GOT3 (cell line): Measurements from ENCODE around the gene MMP24OS.

ENCODE experiments used
- DNase-seq: peaks from one replicate; lab custom pipeline; 2025; ENCODE audit warnings: mixed read lengths; lab: John Stamatoyannopoulos, UW

The MMP24OS gene

DNA sequence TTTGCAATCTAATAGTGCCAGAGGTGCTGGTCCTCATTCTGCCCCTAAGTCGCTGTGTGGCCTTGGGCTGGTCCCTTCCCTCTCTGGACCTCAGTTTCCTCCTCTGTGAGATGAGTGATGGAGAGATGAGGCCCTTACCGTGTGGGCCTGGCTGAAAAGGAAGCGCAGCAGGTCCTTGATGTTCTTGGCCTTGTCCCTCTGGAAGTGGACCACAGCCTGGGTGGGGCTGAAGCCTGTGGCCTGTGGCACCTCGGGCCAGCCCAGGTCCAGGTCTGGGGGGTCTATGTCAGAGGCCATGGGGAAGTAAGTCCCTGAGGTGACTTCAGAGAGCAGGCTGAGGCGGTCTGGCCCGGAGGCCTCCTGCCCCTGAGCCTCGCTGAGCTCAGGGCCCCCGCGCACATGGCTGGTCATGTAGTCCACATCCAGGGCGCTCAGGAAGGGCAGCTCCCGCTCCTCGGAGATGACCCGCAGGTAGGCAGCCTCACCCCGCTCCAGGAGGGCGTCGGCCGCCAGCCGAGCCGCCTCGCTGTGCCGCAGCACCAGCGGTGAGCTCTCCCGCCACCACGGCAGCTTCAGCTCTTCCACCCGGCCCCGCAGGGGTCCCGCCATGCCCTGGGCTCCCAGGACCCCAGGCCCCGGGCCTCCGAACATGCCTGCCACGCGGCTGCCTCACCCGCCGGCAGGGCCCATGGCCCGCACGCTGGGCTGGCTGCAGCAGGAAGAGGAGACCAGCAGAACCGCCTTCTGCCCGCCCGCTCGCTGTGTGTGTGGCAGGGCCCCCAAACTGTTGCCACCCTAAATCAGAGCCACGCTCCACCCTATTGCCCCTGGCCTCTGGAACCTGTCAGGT, 14.0 kb upstream of the MMP24OS start, which contains the start of gene FAM83C:
FAM83C (minus strand) TSS at position 772 of the 850 bp plus-strand sequence; CDS start at position 651, 121 bp downstream.
- no peak for DNase-seq

DNA sequence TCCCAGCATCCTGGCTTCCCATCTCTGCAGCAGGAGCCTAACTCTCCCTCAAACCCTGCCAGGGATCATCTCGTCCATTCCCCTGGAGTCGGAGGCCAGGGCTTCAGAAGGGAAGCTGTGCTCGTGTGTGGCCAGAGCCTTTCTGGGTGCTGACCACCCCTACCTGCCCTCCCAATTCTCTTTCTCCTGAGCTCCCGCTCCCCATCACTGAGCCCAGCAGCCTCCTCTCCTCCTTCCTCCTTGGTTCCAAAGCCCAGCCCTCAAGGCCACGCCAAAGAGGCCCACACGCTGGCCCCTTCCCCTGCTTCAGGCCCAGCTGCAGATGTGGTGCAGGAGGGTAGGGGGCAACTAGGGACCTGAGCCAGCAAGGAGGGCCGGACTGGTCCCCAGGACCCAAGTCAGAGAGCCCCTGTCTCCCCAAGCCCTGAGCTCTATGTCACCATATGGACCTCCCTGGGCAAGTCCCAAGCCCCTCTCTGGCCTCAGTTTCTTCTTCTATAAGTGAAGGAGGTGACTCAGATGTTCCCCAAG, 13.0 kb upstream of the MMP24OS start:
- DNase-seq = no peak

DNA sequence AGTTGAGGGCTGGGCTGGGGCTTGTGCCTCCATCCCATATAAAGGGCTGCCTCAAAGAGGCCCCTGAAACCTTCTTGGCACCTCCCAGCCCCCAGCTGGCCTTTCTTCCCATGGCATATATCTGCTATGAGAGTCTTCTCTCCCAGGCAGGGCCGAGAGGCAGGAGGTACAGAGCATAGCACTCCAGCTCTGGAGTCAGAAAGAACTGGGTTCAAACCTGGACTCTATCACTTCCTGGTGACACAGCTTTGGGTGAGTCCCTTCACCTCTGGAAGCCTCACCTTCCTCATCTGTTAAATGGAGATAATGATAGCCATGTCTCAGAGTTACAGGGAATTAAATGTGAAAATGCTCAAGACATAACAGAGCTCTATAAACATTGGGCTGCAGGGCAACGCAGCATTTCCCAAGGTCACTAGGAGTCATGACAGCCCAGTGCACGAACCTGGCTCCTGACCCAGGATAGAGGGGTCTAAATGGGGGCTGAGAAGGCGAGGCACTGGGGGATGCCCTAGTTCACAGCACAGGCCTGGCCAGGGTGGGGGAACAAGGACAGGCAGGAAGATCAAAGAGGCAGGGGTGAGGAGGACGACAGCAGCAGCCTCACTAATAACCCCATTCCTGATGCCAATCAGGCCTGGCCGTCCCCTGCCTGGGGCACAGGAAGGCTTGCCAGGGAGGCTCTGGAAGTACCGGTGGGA, 12.4 kb upstream of the MMP24OS start:
- DNase-seq = no peak

DNA sequence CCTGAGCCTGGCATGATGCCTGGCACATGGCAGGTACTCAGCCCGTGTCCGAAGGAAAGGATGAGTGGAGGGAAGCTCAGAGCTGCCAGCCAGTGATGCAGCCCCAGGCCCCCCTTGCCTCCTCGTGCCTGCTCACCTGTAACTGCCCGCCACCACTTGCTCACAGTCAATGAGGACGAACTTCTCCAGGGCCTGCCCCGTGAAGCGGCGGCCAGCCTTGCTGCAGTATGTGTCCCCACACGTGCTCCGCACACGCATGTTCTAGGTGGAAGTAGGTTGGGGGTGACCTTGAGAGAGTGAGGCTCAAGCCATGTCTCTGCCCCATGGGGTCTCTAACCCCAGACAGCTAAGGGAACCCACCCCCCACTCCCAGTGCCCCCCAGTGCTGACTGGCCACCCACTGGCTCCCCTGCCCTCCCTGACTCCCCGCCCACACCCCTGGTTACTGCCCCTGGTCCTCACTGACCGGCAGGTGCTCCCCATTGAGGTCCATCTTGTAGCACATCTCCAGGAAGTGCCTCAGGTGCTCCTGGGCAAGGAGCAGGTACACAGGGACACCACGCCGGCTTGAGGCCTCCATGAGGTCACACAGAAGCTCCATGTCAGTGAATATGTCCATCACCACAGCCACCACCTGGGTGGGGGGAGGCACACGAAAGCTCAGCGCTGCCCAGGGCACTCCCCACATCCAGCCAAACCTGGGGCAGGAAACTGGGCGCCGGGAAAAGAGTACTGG, 10.6 kb upstream of the MMP24OS start:
- DNase-seq = no peak

DNA sequence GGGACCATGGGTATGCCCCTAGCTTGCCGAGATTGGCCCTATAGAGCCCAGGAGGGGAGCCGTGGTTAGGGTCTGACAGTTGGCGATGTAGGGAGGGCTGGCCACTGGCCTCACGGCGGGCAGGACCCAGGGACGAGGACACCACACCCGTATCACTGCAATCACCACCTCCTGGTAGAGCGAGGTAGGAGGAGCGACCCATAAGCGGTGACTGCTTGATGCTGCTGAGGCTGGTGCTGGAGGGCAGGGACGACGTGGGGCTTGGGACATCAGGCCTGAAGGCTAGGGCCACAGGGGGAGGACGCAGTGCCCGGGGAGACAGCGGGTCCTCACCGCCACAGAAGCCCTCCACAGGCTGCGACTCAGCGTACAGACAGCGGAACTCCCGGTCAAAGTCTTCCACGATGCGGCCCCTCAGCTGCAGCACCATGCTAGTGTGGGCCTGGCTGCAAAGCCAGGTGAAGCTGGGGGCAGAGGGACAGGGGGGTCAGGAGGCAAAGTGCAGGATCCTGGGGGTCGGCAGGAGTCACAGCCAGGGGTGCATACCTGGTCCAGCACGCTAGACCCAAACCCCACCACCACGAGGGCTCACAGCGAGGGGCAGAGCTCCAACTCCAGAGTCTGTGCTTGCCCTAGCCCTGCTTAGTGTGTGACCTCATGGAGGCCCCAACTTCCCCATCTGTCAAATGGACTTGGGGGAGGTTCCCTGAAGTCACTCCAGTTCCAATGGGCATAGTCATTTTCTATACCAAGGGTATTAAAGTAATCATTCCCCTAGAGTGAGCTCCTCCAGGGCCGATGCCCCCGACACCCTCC, 9.8 kb upstream of the MMP24OS start:
- DNase-seq = no peak

DNA sequence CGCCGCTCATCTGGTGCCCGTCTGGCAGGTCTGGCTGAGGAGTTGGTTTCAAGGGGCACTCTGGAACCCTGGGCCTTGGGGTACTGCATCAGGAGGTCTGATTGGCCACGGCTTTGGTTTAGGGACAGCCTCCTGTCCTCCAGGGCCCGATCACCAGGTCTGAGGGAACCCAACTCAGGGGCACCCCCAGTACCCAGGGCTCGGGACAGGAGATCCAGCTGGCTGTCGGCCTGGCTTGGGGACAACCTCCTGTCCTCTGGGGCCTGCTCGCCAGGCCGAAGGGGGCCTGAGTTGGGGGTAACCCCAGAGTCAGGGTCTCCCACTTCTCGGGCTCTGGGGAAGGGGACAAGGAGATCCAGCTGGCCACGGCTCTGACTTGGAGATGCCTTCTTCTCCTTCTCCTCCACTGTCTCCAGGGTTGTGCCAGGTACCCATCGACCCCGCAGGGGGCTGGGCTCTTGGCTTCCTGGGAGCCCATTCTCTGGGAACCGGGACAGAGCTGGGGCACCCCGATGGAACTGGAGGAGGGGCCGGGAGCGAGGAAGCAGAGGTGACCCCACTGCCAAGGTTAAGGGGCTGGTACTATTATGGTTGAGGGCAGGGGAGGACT, 9.1 kb upstream of the MMP24OS start:
- no peak for DNase-seq

DNA sequence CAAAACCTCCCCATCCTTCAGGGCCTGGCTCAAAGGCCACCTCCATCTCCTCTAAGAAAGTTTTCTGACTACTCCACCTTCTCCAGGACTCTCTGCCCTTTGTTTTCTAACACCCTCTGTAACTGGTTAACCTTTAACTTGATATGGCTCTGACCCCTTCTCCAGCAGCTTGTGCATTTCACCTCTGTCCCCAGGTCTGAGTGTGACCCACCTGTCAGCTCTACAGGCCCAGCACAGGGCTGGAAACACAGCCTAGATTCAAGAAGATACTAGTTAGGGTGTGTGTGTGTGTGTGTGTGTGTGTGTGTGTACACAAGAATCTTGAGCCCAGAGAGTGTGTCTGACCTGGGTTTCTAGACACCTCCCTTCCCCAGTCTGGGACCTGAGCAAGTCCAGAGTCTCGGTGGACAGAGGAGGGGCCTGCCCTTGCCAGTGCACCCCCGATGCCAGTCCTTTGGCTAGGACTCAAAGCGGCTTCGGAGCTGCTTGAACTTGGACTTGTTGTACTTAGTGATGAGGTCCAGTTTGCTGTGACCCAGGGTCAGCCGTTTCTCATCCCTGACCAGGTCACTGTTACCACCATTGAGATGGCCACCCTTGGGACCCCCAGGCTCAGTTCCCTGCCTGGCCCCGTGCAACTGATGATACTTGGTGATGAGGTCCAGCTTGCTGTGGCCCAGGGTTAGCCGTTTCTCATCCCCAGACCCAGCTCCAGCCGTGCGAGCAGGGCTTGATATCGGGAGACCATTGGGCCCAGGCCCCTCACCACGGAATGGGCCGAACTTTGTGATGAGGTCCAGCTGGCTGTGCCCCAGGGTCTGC, 8.4 kb upstream of the MMP24OS start:
- no peak for DNase-seq

DNA sequence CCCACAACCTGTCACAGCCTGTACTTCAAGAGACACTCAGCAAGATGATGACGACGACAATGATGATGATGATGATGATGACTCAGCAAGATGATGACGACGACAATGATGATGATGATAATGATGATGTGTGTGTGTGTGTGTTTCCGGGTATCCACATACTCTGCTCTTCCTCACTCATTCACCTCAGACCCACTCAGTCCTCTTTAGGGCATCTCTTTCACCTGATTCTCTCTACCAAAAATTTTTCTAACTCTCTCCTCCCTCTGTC, 7.8 kb upstream of the MMP24OS start:
- DNase-seq = no peak

DNA sequence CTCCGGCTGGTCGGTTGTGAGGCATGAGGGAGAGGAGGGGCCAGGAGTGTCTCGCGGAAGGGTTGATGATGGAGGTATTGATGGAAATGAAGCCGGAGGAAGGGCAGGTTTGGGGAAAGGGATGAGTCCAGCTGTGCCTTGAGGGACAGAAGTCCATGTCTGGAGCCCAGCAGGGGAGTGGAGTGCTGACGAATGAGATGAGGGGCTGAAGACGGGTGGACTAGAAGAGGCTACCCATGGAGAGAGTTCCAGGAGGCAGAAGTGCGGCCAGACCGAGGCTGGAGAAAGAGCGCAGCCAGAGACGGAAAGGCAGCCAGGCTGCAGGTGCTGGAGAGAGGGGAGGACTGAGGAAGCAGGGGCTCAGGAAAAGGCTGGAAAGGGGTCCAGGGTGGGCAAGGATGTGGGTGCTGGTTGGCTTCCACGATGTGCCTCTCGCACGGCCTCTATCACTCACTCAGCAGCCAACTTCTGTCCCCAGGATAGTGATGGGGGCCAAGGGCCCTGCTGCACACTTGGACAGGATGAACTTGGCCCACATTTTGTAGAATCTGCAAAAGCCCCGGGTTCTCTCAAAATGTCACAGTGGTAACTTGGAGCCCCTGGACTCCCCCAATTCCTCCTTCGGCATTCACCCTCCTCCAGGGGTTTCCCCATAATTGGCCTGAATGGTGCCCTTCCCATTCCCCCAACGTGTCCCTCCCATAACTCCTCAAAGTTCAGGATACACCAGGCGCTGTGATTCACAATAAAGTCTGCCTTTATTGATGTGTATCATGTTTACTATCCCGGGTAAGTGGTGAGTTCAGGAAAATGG, 7.3 kb upstream of the MMP24OS start:
- no peak for DNase-seq

DNA sequence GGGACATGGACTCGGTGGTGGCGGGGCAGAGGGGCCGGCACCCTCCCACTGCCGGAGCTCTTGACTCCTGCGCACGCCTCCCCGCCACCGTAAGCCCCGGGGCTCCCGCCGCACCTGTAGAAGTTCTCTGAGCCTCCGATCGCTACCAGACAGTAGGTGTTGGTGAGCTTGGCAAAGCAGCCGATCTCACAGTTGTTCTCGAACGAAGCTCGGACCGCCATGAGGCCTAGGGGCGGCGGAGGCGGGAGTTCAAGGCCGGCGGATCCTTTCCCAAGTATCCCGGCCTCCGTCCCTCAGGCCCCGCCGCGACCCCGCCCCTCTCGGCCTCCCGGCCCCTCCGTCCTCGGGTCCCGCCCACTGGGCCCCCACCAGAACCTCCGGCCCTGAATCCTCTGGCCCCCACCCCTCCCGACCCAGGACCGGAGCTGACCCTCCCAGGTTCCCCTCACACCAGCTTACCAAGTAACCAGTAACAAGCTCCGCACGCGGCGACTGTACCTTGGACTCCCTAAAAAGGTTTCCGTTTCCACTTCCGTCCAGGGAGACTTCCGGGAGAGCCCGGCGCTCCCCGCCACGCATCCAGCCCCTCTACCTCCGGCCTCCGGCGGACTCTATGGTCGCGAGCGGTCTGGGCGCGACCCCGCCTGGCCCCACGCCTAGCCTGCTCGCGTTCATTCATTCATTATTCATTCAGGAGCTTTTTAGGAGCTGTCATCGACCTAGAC, 6.5 kb upstream of the MMP24OS start, which contains the start of gene EIF6:
EIF6 (minus strand) TSS at position 506 of the 725 bp plus-strand sequence; CDS start at position 221, 285 bp downstream.
- peak; percentile 71 for DNase-seq

DNA sequence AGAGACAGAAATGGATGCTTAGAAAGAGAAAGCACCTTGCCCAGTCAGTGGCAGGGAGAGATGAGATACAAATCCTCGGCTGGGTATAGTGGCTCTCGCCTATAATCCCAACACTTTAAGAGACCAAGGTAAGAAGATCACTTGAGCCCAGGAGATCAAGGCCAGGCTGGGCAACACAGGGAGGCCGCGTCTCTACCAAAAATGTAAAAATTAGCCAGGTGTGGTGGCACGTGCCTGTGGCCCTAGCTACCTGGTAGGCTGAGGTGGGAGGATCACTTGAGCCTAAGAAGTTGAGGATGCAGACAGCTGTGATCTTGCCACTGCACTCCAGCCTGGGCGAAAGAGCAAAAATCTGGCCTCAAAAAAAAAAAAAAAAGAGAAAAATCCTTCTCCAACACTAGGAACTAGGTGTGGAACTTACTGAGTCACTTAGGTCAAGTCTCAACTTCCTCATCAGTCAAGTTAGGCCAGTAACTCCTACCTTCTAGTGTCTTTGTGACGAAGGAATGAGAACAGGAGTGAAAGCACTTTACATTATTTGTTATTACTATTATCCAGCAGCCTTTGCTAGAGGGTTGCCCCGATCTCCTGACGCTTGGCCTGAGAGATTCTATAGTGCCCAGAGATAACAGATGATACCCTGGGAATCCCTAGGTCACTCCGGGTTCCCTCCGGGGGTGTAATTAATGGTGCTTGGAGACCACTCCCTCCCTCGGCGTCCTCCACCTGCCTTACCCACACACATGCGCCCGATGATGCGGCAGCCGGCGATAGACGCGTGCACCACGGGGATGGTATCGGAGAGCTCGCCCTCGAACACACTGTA, 5.7 kb upstream of the MMP24OS start:
- DNase-seq = no peak

DNA sequence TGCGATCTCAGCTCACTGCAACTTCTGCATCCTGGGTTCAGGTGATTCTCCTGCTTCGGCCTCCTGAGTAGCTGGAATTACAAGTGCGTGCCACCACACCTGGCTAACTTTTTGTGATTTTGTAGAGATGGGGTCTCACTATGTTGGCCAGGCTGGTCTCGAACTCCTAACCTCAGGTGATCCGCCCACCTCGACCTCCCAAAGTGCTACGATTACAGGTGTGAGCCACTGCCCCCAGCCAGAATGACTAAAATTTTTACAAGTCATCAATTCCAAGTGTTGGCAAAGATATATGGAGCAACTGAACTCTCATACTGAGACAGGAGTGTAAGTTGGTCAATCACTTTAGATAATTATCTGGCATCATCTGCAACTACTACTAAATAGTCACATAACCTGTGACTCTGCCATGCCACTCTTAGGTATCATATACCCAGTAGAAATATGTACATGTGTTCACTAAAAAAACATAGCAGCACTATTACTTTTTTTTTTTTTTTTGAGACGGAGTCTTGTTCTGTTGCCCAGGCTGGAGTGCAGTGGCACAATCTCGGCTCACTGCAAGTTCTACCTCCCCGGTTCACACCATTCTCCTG, 3.7 kb upstream of the MMP24OS start:
- no peak for DNase-seq

DNA sequence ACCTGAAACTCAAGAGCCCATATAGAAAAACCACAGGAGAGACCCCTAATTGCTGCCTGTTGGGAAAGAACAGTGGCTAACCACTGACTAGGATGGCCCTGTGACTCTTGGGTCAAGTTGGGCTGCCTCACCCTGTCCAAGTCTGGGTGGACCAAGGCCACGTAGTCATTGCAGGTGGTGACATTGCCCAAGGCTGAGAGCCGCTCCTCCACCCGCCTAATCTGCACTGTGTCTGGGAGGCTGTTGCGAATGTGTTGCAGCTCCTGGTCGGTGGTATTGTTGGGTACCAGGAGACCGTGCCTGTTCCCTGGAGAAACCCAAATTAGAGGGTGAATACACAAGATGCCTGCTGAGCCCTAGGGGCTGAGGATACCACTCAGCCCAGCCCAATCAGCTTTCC, 2.6 kb upstream of the MMP24OS start:
- DNase-seq = no peak

DNA sequence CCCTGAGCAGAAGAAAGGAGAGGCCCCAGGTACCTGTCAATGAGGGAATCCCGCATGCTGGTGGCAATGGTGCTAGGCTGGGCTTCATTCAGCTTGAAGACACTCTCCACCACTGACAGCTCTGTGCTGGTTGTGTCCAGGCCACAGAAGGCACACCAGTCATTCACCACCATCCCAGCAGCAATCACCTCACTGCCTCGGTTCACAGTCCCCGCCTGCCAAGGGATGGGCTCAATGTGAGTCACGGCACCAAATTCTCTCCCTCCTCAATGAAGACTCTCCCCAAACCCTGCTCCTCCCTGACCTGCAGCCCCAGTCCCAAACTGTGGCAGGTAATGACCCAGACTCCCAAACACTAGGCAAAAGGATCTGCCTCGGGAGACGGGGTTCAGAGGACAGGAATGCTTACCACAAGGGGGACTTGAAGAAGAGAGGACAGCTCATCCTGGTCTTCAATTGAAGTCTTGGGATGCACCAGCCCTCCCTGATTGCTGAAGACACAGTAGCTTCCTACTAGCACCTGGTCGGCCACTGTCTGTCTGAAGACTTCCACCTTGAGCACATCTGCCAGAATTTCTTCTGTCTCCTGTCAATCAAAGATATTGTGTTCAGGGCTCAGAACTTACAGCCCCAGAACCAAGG, 1.7 kb upstream of the MMP24OS start:
- no peak for DNase-seq

DNA sequence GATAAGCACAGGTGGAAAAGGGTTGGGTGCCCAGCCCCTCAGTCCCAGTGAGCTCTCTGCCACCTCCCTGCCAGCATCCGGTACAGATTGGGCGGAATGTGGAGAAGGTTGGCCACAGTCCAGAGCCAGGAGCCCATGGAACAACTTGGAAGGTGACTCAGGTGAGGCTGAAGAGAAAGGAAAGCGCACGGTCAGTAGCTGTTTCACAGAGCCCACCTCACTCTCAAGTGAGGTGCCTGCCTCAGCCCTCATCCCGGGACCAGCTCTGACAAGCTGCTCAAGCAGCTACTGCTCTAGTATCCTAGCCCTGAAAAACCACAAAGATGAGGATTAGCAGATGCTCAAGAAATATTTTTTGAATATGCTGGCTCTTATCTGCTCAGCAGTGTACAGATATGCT, 1.1 kb upstream of the MMP24OS start:
- DNase-seq = no peak

DNA sequence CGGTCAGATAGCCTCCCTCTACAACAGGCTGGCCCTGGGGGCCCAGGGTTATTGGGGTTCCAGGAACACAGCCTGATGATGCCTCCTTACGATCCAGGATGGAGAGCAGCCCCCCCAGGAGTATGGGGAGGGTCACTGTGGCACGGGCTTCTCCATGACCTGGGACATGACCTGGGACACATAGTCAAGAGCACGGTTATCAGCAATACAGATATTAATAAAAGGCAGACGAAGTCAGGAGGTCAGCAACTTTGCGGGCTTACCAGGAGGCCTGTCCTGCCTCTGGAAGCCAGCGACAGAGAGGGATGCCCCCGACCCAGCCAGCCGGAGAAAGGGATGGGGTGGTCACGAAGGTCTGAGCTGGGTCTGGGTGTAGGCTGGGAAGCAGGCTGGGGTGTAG, 795 bp downstream of the MMP24OS start:
- no peak for DNase-seq

DNA sequence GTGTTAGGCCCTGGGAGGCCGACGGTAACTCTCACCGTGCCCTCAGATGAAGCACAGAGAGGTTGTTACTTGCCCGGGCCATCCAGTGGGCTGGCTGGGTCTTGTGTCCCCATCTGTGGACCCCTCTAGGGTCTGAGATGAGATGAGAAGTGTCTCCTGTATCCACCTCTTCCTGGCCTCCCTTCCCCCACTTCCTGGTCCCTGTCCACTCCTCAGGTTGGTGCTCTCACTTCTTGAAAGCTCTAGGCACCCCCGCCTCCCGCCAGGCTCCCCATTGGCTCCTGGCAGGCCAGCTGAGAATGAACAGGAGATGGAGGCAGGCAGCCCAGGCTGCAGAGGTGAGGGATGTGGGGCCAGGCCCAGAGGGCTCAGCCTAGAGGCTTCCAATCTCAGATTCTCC, 1.5 kb downstream of the MMP24OS start:
- DNase-seq = no peak
